Neural crest cell (in vitro differentiated cells): ENCODE measurements around the gene FGF2. TPM values are rescaled to one million over a fixed set of nuclear protein-coding genes. Genes with fewer than 3 reads are reported as not detected.
A peak's percentile ranks its signal among the peaks of the same experiment; 100 is the strongest.
"Not testable (repeated sequence)": the region's sequence is repeated elsewhere in the genome, so short reads cannot be mapped to it uniquely, and the experiment has no call there.

Experiments
- DNase-seq: peaks from one replicate; pipeline ENCODE4 v3.0.0; 2021; ENCODE audit warnings: low read depth, mixed read lengths, low spot score
- H3K27ac Mint-ChIP-seq: one replicate; pipeline ENCODE4 v1.8.0; 2021; ENCODE audit warnings: mild to moderate bottlenecking, mixed read lengths; ENCODE audit not compliant: unreplicated experiment
- H3K27me3 Mint-ChIP-seq: 2 replicates; pipeline ENCODE4 v1.8.0; 2021; ENCODE audit warnings: low read depth, mild to moderate bottlenecking, mixed read lengths
- H3K36me3 Mint-ChIP-seq: 2 replicates; pipeline ENCODE4 v1.8.0; 2021; ENCODE audit warnings: low read depth, mild to moderate bottlenecking, mixed read lengths
- H3K4me1 Mint-ChIP-seq: 2 replicates; pipeline ENCODE4 v1.8.0; 2021; ENCODE audit warnings: mixed read lengths
- H3K4me3 Mint-ChIP-seq: one replicate; pipeline ENCODE4 v1.8.0; 2021; ENCODE audit warnings: mild to moderate bottlenecking, mixed read lengths
- H3K9me3 Mint-ChIP-seq: 2 replicates; pipeline ENCODE4 v1.8.0; 2021; ENCODE audit warnings: mixed read lengths
- total RNA-seq: library from RNA; stranded (reverse); gene quantifications from 2 replicates; pipeline ENCODE4 v1.2.1, GENCODE V29; 2021
- TF ChIP-seq, protein P1 (sequence below): fragments of 200-600 bp; sonication (generic); conservative IDR thresholded peaks from 2 replicates; pipeline ENCODE4 v1.5.0; 2021; ENCODE audit warnings: antibody characterized with exemption, mild to moderate bottlenecking

The FGF2 gene
- total RNA-seq, 1 donor from 2014 or later, result 14.6 TPM

DNA sequence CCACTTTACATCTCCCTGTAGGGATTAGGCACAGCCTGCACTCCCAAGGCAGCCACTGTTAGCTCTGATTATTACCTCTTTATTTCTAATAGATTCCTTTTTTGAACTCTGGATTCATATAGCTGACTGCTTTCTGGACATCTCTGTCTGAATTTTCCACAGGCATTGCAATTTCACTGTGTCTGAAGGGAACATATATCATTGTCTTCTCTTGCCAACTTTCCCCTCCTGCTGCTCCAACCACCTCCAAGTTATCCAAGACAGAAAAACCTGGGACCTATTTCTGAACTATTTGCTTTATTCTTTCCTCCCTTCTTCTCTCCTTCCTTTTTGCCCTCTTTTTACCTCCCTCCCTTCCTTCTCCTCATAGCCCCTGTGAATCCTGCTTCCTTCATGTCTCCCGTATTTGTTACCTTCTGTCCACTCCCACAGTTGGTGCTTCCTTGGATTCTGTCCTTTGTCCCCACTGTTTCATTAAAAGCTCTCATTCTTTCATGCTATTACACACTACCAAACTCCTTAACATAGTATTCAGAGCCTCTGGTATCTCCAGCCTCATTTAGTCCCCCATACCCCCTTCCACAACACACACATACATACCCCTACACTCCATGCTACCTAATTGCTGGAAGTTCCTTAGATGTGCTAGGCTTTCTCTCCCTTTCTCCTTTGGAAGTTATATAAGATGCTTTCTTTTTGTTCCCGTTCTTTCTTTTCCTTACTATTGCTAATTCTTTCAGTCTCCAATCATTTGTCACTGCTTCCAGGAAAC lies 34.7 kb downstream of the FGF2 start:
- Mint-ChIP-seq H3K4me3 (no peak overlapping the region), H3K27ac (peak overlapping the region; percentile 7), H3K9me3 (no peaks in the 10 kb centered on the region), H3K27me3 (no peaks in the 10 kb centered on the region), H3K4me1 (peaks cover 12% of the 10 kb centered on the region), H3K36me3 (no peaks in the 10 kb centered on the region)
- TF ChIP-seq, protein P1, sequence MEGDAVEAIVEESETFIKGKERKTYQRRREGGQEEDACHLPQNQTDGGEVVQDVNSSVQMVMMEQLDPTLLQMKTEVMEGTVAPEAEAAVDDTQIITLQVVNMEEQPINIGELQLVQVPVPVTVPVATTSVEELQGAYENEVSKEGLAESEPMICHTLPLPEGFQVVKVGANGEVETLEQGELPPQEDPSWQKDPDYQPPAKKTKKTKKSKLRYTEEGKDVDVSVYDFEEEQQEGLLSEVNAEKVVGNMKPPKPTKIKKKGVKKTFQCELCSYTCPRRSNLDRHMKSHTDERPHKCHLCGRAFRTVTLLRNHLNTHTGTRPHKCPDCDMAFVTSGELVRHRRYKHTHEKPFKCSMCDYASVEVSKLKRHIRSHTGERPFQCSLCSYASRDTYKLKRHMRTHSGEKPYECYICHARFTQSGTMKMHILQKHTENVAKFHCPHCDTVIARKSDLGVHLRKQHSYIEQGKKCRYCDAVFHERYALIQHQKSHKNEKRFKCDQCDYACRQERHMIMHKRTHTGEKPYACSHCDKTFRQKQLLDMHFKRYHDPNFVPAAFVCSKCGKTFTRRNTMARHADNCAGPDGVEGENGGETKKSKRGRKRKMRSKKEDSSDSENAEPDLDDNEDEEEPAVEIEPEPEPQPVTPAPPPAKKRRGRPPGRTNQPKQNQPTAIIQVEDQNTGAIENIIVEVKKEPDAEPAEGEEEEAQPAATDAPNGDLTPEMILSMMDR, result no peak
- DNase-seq, result no peak

DNA sequence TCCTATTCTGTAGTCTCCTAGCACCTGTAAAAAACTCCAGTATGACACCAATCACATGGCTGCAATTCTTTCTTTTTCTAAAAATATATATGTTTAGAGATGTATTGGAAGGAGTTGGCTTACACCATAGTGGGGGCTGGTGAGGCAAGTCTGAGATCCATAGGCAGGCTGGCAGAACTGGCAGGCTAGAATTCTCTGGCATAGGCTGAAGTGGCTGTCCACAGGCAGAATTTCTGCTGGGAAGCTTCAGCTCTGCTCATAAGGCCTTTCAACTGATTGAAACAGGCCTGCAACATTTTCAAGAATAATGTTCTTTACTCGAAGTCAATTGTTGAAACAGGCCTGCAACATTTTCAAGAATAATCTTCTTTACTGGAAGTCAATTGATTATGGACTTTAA lies 37.0 kb downstream of the FGF2 start:
- peaks cover 12% of the 10 kb centered on the region for H3K4me1 Mint-ChIP-seq
- peaks cover 7% of the 10 kb centered on the region for H3K36me3 Mint-ChIP-seq
- TF ChIP-seq, protein P1, result no peak
- H3K27ac Mint-ChIP-seq, result no peak overlapping the region
- DNase-seq, result no peak
- peaks cover 9% of the 10 kb centered on the region for H3K9me3 Mint-ChIP-seq
- H3K27me3 Mint-ChIP-seq, result no peaks in the 10 kb centered on the region
- H3K4me3 Mint-ChIP-seq, result no peak overlapping the region

DNA sequence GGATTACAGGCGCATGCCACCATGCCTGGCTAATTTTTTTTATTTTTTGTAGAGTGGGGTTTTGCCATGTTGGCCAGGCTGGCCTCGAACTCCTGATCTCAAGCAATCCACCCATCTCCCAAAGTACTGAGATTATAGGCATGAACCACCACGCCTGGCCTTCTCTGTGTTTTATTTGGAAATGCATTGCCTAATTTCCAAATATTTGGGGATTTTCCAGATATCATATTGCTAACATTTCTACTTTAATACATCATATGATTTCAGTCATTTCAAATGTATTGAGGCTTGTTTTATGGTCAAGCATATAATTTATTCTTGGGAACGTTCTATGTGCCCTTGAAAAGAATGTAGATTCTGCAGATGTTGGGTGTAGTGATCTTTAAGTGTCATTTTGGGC lies 38.8 kb downstream of the FGF2 start:
- Mint-ChIP-seq H3K9me3 (peaks cover 14% of the 10 kb centered on the region), H3K4me1 (peaks cover 12% of the 10 kb centered on the region), H3K36me3 (peaks cover 21% of the 10 kb centered on the region), H3K27me3 (no peaks in the 10 kb centered on the region), H3K27ac (no peak overlapping the region), H3K4me3 (no peak overlapping the region)
- TF ChIP-seq, protein P1, result no peak
- no peak for DNase-seq

DNA sequence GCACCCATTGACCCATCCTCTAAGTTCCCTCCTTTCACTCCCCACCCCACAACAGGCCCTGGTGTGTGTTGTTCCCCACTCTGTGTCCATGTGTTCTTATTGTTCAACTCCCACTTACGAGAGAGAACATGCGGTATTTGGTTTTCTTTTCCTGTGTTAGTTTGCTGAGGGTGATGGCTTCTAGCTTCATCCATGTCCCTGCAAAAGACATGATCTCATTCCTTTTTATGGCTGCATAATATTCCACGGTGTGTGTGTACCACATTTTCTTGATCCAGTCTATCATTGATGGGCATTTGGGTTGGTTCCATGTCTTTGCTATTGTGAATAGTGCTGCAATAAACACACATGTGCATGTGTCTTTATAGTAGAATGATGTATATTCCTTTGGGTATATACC lies 41.6 kb downstream of the FGF2 start:
- Mint-ChIP-seq H3K9me3 (peaks cover 27% of the 10 kb centered on the region), H3K36me3 (peaks cover 39% of the 10 kb centered on the region)
- not testable (repeated sequence) for H3K27ac Mint-ChIP-seq, H3K4me3 Mint-ChIP-seq, H3K27me3 Mint-ChIP-seq, DNase-seq, H3K4me1 Mint-ChIP-seq

GRCh38 chr4:122873146-122873545 lies 46.5 kb downstream of the FGF2 start:
- Mint-ChIP-seq H3K27me3 (no peaks in the 10 kb centered on the region), H3K4me1 (no peaks in the 10 kb centered on the region), H3K27ac (no peak overlapping the region), H3K9me3 (peaks cover 24% of the 10 kb centered on the region), H3K36me3 (peaks cover 48% of the 10 kb centered on the region), H3K4me3 (no peak overlapping the region)
- TF ChIP-seq, protein P1, result no peak
- DNase-seq, result no peak

GRCh38 chr4:122873821-122874593 lies 47.4 kb downstream of the FGF2 start:
- no peak overlapping the region for H3K27ac Mint-ChIP-seq
- H3K36me3 Mint-ChIP-seq, result peaks cover 51% of the 10 kb centered on the region
- no peak for DNase-seq
- H3K27me3 Mint-ChIP-seq, result no peaks in the 10 kb centered on the region
- no peak overlapping the region for H3K4me3 Mint-ChIP-seq
- TF ChIP-seq, protein P1, result no peak
- peaks cover 24% of the 10 kb centered on the region for H3K9me3 Mint-ChIP-seq
- H3K4me1 Mint-ChIP-seq, result no peaks in the 10 kb centered on the region
